Measurements from ENCODE around the gene ZNF254. TPM values are rescaled to one million over a fixed set of nuclear protein-coding genes. Genes with fewer than 3 reads are reported as not detected.

Gene ZNF254
- total RNA-seq, 1 donor from 2014 or later = 14.9 TPM

DNA sequence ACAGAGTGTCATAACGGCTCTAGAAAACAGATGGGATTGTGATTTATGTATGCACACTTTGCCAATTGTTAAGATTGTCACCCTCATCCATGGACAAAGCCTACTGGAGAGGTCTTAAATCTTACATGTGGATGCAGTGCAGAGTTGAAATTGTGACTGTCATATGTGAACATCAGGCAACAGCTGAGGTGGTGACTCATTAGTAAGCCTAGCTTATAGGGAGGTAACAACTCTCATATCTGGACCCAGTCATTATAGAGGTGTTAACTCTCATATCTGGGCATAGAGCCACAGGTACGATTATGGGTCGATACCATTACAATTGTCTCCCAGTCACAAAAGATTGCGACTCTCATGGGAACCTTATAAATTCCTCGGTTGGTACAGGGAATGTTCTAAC is 29.8 kb upstream of the ZNF254 start:
- H3K36me3 ChIP-seq (ENCODE audit: control insufficient read depth, insufficient read depth, low read length) = peaks cover 1% of the 10 kb centered on the region

GRCh38 chr19:24059563-24060295 is 27.3 kb upstream of the ZNF254 start:
- TF ChIP-seq CTCF (IDR thresholded peaks at IDR 0.05; ENCODE audit: insufficient read depth, low read length, poor library complexity, severe bottlenecking) = no peak
- no peaks in the 10 kb centered on the region for H3K27me3 ChIP-seq (ENCODE audit: control insufficient read depth, insufficient read depth, low read length)
- H3K36me3 ChIP-seq (ENCODE audit: control insufficient read depth, insufficient read depth, low read length) = peaks cover 1% of the 10 kb centered on the region
- DNase-seq (ENCODE audit: low read depth) = no peak
- H3K4me3 ChIP-seq (ENCODE audit: low read depth, low read length) = no peak overlapping the region

More for the DNA sequence above, 29.8 kb upstream of the ZNF254 start:
- no peak overlapping the region for H3K4me3 ChIP-seq (ENCODE audit: low read depth, low read length)
- TF ChIP-seq CTCF (IDR thresholded peaks at IDR 0.05; ENCODE audit: insufficient read depth, low read length, poor library complexity, severe bottlenecking) = no peak
- no peaks in the 10 kb centered on the region for H3K27me3 ChIP-seq (ENCODE audit: control insufficient read depth, insufficient read depth, low read length)
- no peak for DNase-seq (ENCODE audit: low read depth)

DNA sequence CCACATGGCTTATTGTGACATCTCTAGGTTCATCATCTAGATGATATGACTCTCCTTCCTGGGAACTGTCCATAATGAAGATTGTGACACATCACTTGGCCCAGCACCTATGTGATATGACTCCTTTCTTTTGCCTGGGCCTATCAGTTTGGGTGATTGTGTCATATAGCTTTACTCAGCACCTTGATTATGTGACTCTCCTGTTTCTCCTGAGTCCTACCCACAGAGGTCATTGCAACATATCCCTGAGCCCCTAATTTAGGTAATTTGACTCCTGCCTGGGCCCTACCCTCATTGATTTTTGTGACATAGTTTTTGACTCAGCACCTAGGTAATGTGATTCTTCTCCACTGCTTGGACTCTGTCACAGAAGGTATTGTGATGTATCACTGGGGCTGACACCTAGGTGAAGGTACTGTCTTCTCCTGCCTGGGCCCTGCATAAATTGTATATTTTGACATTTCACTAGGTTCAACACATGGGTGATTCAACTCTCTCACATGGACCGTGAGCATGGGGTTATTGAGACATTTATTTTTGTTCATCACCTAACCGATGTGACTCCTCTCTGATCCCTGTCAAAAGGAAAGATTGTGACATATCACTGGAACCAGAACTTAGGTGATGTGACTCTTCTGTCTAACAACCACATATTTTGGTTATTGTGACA is 26.2 kb upstream of the ZNF254 start:
- H3K36me3 ChIP-seq (ENCODE audit: control insufficient read depth, insufficient read depth, low read length) = peaks cover 1% of the 10 kb centered on the region
- DNase-seq (ENCODE audit: low read depth) = no peak
- no peak overlapping the region for H3K4me3 ChIP-seq (ENCODE audit: low read depth, low read length)
- H3K27me3 ChIP-seq (ENCODE audit: control insufficient read depth, insufficient read depth, low read length) = no peaks in the 10 kb centered on the region
- no peak for TF ChIP-seq CTCF (IDR thresholded peaks at IDR 0.05; ENCODE audit: insufficient read depth, low read length, poor library complexity, severe bottlenecking)

GRCh38 chr19:24062190-24062589 is 24.8 kb upstream of the ZNF254 start:
- Histone ChIP-seq H3K4me3 (ENCODE audit: low read depth, low read length) (no peak overlapping the region), H3K27me3 (ENCODE audit: control insufficient read depth, insufficient read depth, low read length) (no peaks in the 10 kb centered on the region), H3K36me3 (ENCODE audit: control insufficient read depth, insufficient read depth, low read length) (peaks cover 1% of the 10 kb centered on the region)
- no peak for DNase-seq (ENCODE audit: low read depth)
- no peak for TF ChIP-seq CTCF (IDR thresholded peaks at IDR 0.05; ENCODE audit: insufficient read depth, low read length, poor library complexity, severe bottlenecking)

- no peak overlapping the region for H3K4me3 ChIP-seq (ENCODE audit: low read depth, low read length)
- no peak for TF ChIP-seq CTCF (IDR thresholded peaks at IDR 0.05; ENCODE audit: insufficient read depth, low read length, poor library complexity, severe bottlenecking)
- H3K27me3 ChIP-seq (ENCODE audit: control insufficient read depth, insufficient read depth, low read length) = no peaks in the 10 kb centered on the region
- peaks cover 1% of the 10 kb centered on the region for H3K36me3 ChIP-seq (ENCODE audit: control insufficient read depth, insufficient read depth, low read length)
- DNase-seq (ENCODE audit: low read depth) = no peak
These were observed 23.7 kb upstream of the ZNF254 start for GRCh38 chr19:24063295-24063694.

All from kidney epithelial cell (primary cell).